Neuron (in vitro differentiated cells): ENCODE results near the gene CHRM4.
"Not testable (repeated sequence)": the region's sequence is repeated elsewhere in the genome, so short reads cannot be mapped to it uniquely, and the experiment has no call there.

ENCODE experiments used
- H2AFZ ChIP-seq: one replicate; pipeline ENCODE4 v1.6.1; 2013; ENCODE audit warnings: low read depth, mild to moderate bottlenecking, inconsistent platforms, low read length, moderate library complexity
- H3K27me3 ChIP-seq: one replicate; pipeline ENCODE4 v1.6.1; 2013; ENCODE audit warnings: low read length; ENCODE audit not compliant: insufficient read depth
- H3K36me3 ChIP-seq: one replicate; pipeline ENCODE4 v1.6.1; 2013; ENCODE audit warnings: low read length; ENCODE audit not compliant: insufficient read depth
- H3K4me1 ChIP-seq: one replicate; pipeline ENCODE4 v1.6.1; 2013; ENCODE audit warnings: low read length; ENCODE audit not compliant: insufficient read depth
- H3K4me3 ChIP-seq: 2 replicates; pipeline ENCODE4 v1.5.1; 2013; ENCODE audit warnings: mild to moderate bottlenecking, low read length, moderate library complexity
- H3K9me3 ChIP-seq: one replicate; pipeline ENCODE4 v1.6.1; 2013; ENCODE audit warnings: low read length

Gene CHRM4

GRCh38 chr11:46383974-46384701, 7.4 kb downstream of the CHRM4 start:
- Histone ChIP-seq H3K36me3 (peaks cover 17% of the 10 kb centered on the region), H2AFZ (no peak overlapping the region), H3K4me3 (no peak overlapping the region), H3K27me3 (peaks cover 16% of the 10 kb centered on the region), H3K9me3 (no peaks in the 10 kb centered on the region), H3K4me1 (peaks cover 52% of the 10 kb centered on the region)

GRCh38 chr11:46383404-46383758, 8.2 kb downstream of the CHRM4 start:
- Histone ChIP-seq H3K27me3 (peaks cover 10% of the 10 kb centered on the region), H3K4me1 (peaks cover 49% of the 10 kb centered on the region), H3K9me3 (no peaks in the 10 kb centered on the region), H2AFZ (no peak overlapping the region), H3K4me3 (peak overlapping the region; percentile 57), H3K36me3 (peaks cover 17% of the 10 kb centered on the region)

DNA sequence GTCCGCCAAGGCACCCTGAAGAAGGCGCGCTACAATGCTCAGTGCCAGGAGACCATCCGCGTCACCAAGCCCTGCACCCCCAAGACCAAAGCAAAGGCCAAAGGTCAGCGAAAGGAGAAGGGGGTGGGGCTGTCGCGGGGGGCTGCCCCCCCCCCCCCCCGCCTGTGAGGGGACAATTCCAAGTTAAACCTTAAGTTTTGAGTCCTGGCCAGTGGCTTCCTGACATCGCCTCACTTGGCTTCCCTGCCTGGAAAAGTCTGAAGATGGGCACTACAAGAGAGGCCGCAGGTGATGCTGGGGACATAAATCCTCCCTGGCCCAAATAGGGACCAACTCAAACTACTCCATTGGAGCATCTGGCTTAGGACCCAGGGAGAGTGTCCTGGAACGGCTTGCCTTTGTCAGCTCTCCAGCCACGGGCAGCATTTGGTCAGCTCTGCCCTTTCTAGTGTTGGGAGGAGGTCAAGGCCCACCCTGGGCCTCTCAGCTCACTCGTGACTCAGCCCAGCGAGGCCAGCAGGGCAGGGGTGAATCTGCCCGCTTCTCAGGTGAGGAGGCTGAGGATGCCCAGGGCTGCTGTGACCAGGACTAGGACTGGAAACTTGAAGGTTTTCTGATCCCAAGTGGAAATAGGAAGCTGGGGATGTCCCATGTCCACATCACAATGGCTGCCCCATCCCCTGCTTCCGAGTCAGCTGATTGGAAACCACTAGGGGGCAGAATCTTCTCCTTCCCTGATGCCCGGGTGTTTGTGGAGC, 8.8 kb downstream of the CHRM4 start:
- H2AFZ ChIP-seq: no peak overlapping the region
- peaks cover 17% of the 10 kb centered on the region for H3K36me3 ChIP-seq
- peak overlapping the region; percentile 57 for H3K4me3 ChIP-seq
- peaks cover 44% of the 10 kb centered on the region for H3K4me1 ChIP-seq
- H3K9me3 ChIP-seq: no peaks in the 10 kb centered on the region
- H3K27me3 ChIP-seq: peaks cover 5% of the 10 kb centered on the region

- Histone ChIP-seq H2AFZ (no peak overlapping the region), H3K4me3 (peak overlapping the region; percentile 57), H3K4me1 (peaks cover 38% of the 10 kb centered on the region), H3K9me3 (no peaks in the 10 kb centered on the region), H3K36me3 (peaks cover 19% of the 10 kb centered on the region), H3K27me3 (no peaks in the 10 kb centered on the region)
Observed at GRCh38 chr11:46381819-46382645, 9.5 kb downstream of the CHRM4 start.

GRCh38 chr11:46381048-46381818, 10.3 kb downstream of the CHRM4 start, which contains the start of gene MDK:
TSS of gene MDK (plus strand) at chr11:46381669. CDS start at chr11:46382058, 389 bp downstream.
- Histone ChIP-seq H3K36me3 (peaks cover 25% of the 10 kb centered on the region), H3K27me3 (no peaks in the 10 kb centered on the region), H3K4me3 (peak within 1 kb of the TSS; percentile 57), H3K4me1 (peaks cover 38% of the 10 kb centered on the region), H2AFZ (no peak within 1 kb of the TSS), H3K9me3 (no peaks in the 10 kb centered on the region)

DNA sequence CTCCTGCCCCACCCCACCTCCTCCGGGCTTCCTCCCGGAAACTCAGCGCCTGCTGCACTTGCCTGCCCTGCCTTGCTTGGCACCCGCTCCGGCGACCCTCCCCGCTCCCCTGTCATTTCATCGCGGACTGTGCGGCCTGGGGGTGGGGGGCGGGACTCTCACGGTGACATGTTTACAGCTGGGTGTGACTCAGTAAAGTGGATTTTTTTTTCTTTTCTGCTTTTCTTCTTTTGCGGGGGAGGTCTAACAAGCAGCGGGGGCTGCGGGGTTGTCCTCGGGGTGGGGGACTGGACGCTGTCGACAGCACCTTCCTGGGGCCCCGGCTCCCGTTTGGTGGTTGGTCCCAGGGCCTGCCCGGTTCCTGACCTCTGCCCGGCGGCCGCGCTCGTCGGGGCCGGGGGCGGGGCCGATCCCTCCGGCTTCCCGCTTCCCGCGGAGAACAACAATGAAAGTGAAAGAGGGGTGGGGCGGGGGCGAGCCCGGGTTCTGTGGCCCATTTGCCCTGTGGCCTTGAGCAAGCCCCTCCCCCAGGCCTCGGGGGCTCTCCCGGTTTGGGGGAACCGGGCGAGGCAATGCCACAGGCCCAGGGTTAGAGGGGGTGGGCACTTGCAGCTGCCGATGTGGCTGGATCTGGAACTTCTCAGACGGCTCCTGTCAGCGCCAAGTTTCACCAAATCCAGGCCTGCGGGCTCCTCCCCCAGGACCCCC, 11.1 kb downstream of the CHRM4 start:
- peaks cover 38% of the 10 kb centered on the region for H3K4me1 ChIP-seq
- H3K4me3 ChIP-seq: peak overlapping the region; percentile 50
- no peaks in the 10 kb centered on the region for H3K9me3 ChIP-seq
- no peaks in the 10 kb centered on the region for H3K27me3 ChIP-seq
- peaks cover 30% of the 10 kb centered on the region for H3K36me3 ChIP-seq
- H2AFZ ChIP-seq: no peak overlapping the region

DNA sequence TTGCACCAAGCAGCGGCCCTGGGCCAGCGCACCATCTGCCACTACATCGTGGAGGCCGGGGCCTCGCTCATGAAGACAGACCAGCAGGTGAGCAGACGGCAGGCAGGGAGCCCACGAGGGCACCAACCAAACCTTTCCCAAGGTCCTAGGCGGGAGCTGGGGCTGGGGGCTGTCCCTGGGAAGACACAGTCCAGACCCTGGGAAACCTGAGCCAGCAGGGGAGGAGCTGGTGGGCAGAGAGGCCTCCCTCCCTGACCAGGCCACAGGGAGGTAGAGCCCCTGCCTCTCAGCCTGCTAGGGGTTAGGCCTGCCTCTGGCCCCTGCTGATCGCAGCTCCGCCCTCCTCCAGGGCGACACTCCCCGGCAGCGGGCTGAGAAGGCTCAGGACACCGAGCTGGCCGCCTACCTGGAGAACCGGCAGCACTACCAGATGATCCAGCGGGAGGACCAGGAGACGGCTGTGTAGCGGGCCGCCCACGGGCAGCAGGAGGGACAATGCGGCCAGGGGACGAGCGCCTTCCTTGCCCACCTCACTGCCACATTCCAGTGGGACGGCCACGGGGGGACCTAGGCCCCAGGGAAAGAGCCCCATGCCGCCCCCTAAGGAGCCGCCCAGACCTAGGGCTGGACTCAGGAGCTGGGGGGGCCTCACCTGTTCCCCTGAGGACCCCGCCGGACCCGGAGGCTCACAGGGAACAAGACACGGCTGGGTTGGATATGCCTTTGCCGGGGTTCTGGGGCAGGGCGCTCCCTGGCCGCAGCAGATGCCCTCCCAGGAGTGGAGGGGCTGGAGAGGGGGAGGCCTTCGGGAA, 11.9 kb downstream of the CHRM4 start:
- Histone ChIP-seq H3K36me3 (peaks cover 37% of the 10 kb centered on the region), H3K4me3 (peak overlapping the region; percentile 16), H3K4me1 (peaks cover 38% of the 10 kb centered on the region)
- not testable (repeated sequence) for H2AFZ ChIP-seq, H3K27me3 ChIP-seq, H3K9me3 ChIP-seq

- Histone ChIP-seq H3K36me3 (peaks cover 37% of the 10 kb centered on the region), H3K4me1 (peaks cover 35% of the 10 kb centered on the region), H3K27me3 (no peaks in the 10 kb centered on the region), H2AFZ (no peak overlapping the region), H3K4me3 (no peak overlapping the region), H3K9me3 (no peaks in the 10 kb centered on the region)
Observed at GRCh38 chr11:46378811-46379481, 12.6 kb downstream of the CHRM4 start.

GRCh38 chr11:46378296-46378695, 13.3 kb downstream of the CHRM4 start:
- no peak overlapping the region for H2AFZ ChIP-seq
- peaks cover 28% of the 10 kb centered on the region for H3K4me1 ChIP-seq
- peaks cover 32% of the 10 kb centered on the region for H3K36me3 ChIP-seq
- no peaks in the 10 kb centered on the region for H3K9me3 ChIP-seq
- no peak overlapping the region for H3K4me3 ChIP-seq
- no peaks in the 10 kb centered on the region for H3K27me3 ChIP-seq

DNA sequence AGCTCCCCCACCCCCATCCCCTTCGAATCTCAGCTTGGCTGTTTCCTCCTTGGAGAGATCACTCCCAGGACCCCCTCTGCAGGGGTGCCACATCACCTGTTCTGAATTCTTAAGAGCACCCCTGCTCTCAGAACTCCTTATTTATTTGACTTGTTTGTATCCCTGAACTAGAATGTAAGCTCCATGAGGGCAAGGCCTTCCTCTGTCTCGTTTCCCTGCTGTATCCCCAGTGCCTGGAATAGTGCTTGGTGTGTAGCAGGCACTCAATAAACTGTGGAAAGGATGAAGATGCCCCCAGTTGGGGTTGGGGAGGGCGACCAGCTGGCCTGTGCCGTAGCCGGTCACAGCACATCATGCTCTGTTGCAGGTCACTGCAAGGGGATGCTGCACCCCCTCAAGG, 13.7 kb downstream of the CHRM4 start:
- no peaks in the 10 kb centered on the region for H3K9me3 ChIP-seq

GRCh38 chr11:46377290-46377689, 14.3 kb downstream of the CHRM4 start:
- H3K9me3 ChIP-seq: no peaks in the 10 kb centered on the region
- no peak overlapping the region for H3K4me3 ChIP-seq
- H3K27me3 ChIP-seq: no peaks in the 10 kb centered on the region
- H3K4me1 ChIP-seq: peaks cover 19% of the 10 kb centered on the region
- H2AFZ ChIP-seq: no peak overlapping the region
- H3K36me3 ChIP-seq: peaks cover 25% of the 10 kb centered on the region

More for the DNA sequence above, 13.7 kb downstream of the CHRM4 start:
- no peak overlapping the region for H3K4me3 ChIP-seq
- peaks cover 27% of the 10 kb centered on the region for H3K36me3 ChIP-seq
- H3K4me1 ChIP-seq: peaks cover 24% of the 10 kb centered on the region
- no peak overlapping the region for H2AFZ ChIP-seq
- no peaks in the 10 kb centered on the region for H3K27me3 ChIP-seq
